Measurements from ENCODE around the gene PRKD1.

DNA sequence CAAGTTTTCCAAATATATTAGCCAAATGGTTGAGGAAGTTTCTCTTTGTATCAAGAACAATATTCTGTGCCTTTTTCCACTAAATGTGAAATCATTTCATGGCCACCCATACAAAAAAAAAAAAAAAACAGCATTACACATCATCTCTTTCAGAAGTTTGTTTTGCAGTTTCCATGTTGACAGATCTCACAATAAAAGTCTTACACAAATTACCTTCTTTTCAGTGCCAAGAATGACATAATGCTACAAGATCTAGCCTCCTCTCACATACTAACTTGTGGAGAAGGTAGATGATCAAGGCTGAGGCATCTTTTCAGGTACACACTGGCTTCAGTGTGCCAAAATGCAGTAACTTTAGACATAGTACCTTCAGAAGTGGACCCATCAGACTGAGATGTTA is 35.3 kb downstream of the PRKD1 start:
- TF ChIP-seq RAD21 (IDR thresholded peaks at IDR 0.05; ENCODE audit: low read depth) (no peak), TAF1 (IDR thresholded peaks at IDR 0.05; ENCODE audit: low read depth) (no peak), NFIC (IDR thresholded peaks at IDR 0.05) (no peak), EP300 (IDR thresholded peaks at IDR 0.05; ENCODE audit: borderline replicate concordance) (no peak), TCF12 (IDR thresholded peaks at IDR 0.05; ENCODE audit: low read depth) (no peak), CEBPB (IDR thresholded peaks at IDR 0.05) (no peak)
- TF ChIP-seq, protein P1, sequence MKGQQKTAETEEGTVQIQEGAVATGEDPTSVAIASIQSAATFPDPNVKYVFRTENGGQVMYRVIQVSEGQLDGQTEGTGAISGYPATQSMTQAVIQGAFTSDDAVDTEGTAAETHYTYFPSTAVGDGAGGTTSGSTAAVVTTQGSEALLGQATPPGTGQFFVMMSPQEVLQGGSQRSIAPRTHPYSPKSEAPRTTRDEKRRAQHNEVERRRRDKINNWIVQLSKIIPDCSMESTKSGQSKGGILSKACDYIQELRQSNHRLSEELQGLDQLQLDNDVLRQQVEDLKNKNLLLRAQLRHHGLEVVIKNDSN (IDR thresholded peaks at IDR 0.05): no peak
- TF ChIP-seq, protein P2, sequence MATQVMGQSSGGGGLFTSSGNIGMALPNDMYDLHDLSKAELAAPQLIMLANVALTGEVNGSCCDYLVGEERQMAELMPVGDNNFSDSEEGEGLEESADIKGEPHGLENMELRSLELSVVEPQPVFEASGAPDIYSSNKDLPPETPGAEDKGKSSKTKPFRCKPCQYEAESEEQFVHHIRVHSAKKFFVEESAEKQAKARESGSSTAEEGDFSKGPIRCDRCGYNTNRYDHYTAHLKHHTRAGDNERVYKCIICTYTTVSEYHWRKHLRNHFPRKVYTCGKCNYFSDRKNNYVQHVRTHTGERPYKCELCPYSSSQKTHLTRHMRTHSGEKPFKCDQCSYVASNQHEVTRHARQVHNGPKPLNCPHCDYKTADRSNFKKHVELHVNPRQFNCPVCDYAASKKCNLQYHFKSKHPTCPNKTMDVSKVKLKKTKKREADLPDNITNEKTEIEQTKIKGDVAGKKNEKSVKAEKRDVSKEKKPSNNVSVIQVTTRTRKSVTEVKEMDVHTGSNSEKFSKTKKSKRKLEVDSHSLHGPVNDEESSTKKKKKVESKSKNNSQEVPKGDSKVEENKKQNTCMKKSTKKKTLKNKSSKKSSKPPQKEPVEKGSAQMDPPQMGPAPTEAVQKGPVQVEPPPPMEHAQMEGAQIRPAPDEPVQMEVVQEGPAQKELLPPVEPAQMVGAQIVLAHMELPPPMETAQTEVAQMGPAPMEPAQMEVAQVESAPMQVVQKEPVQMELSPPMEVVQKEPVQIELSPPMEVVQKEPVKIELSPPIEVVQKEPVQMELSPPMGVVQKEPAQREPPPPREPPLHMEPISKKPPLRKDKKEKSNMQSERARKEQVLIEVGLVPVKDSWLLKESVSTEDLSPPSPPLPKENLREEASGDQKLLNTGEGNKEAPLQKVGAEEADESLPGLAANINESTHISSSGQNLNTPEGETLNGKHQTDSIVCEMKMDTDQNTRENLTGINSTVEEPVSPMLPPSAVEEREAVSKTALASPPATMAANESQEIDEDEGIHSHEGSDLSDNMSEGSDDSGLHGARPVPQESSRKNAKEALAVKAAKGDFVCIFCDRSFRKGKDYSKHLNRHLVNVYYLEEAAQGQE (IDR thresholded peaks at IDR 0.05; ENCODE audit: low read depth): no peak

Data from Ishikawa (cell line).